Smooth muscle cell (in vitro differentiated cells): ENCODE measurements around the gene ZDHHC8. TPM values are rescaled to one million over a fixed set of nuclear protein-coding genes. Genes with fewer than 3 reads are reported as not detected.

ENCODE experiments used
- DNase-seq: peaks from one replicate; lab custom pipeline; 2025; ENCODE audit not compliant: unreplicated experiment; lab: John Stamatoyannopoulos, UW
- H2AFZ ChIP-seq: fragments of 200-600 bp; sonication (generic); 2 replicates; pipeline ENCODE4 v1.6.0; 2016; ENCODE audit warnings: antibody characterized with exemption, low read depth, mild to moderate bottlenecking
- H3F3A ChIP-seq: fragments of 200-600 bp; sonication (generic); 2 replicates; pipeline ENCODE4 v1.6.0; 2017; ENCODE audit warnings: antibody characterized with exemption, low read depth
- H3K27ac ChIP-seq: fragments of 200-600 bp; sonication (generic); 2 replicates; pipeline ENCODE4 v1.5.1; 2016; ENCODE audit warnings: low read depth, mild to moderate bottlenecking
- H3K27me3 ChIP-seq: fragments of 200-600 bp; sonication (generic); 2 replicates; pipeline ENCODE4 v1.6.1; 2016; ENCODE audit warnings: low read depth, mild to moderate bottlenecking
- H3K36me3 ChIP-seq: fragments of 200-600 bp; sonication (generic); 2 replicates; pipeline ENCODE4 v1.5.1; 2016; ENCODE audit warnings: low read depth
- H3K4me1 ChIP-seq: fragments of 200-600 bp; sonication (generic); 2 replicates; pipeline ENCODE4 v1.5.1; 2016; ENCODE audit warnings: low read depth
- H3K4me2 ChIP-seq: fragments of 200-600 bp; sonication (generic); 2 replicates; pipeline ENCODE4 v1.6.0; 2016; ENCODE audit warnings: mild to moderate bottlenecking
- H3K4me3 ChIP-seq: fragments of 200-600 bp; sonication (generic); 2 replicates; pipeline ENCODE4 v1.5.1; 2016; ENCODE audit warnings: mild to moderate bottlenecking
- H3K79me2 ChIP-seq: fragments of 200-600 bp; sonication (generic); 2 replicates; pipeline ENCODE4 v1.6.0; 2016; ENCODE audit warnings: low read depth, mild to moderate bottlenecking
- H3K9ac ChIP-seq: fragments of 200-600 bp; sonication (generic); 2 replicates; pipeline ENCODE4 v1.6.0; 2016; ENCODE audit warnings: low read depth
- H3K9me3 ChIP-seq: fragments of 200-600 bp; sonication (generic); replicated peaks from 2 replicates; pipeline ENCODE4 v1.5.1; 2016; ENCODE audit warnings: low read depth
- H4K20me1 ChIP-seq: fragments of 200-600 bp; sonication (generic); 2 replicates; pipeline ENCODE4 v1.6.0; 2016; ENCODE audit warnings: low read depth
- WGBS: methylation state at CpG from one replicate; pipeline ENCODE4 v1.1.7; 2016; ENCODE audit warnings: low lambda C conversion rate; 5-methylcytosine and 5-hydroxymethylcytosine counted together
- polyA plus RNA-seq: library from polyadenylated mRNA; unstranded; fragments of >200 nt; fragmentation: Nextera tagmentation; extraction: Ambion mirVana; gene quantifications from 2 replicates; pipeline ENCODE4 v1.2.1, GENCODE V29; 2016
- total RNA-seq: library from RNA; depleted of rRNA; stranded (reverse); fragments of >200 nt; gene quantifications from 2 replicates; pipeline ENCODE4 v1.2.3, GENCODE V29; 2014
- TF ChIP-seq, protein P1 (sequence below): fragments of 200-600 bp; sonication (generic); IDR thresholded peaks from 2 replicates; pipeline ENCODE4 v1.5.1; 2017; ENCODE audit warnings: borderline replicate concordance, mild to moderate bottlenecking, antibody characterized with exemption; ENCODE audit not compliant: insufficient read depth, poor library complexity, severe bottlenecking

Gene ZDHHC8
- total and polyA plus RNA-seq, 2 experiments from 2014 or later: 12.7 to 53.9 TPM

DNA sequence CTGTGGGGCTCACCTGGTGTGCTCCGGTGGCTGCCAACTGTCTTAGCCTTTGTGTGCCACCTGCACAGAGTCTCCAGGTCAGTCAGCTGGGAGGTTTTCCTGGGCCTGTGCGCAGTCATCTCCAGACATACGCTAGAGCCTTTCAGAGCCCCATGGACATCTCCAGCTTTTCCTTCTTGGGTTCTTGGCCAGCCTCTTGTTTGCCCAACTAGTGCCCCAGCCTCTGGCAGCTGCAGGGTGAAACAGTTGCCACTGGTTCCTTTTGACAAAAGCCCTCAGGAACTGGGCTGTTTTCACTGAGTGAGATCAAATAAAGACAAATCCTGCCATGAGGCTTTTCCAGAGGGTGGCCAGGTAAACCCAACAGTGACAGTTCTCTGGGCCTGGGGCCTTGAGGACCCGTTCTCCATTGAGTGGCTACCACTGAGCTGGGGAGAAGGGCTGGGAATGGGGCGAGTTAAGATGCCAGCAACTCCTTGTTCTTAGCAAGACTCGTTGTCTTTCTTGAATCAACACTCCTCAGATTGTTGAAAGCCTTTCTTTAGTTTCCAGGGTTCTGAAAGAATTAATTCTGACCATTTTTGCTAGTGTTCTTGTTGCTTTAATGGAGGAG, 32.4 kb upstream of the ZDHHC8 start:
- Histone ChIP-seq H3K36me3 (peaks cover 41% of the 10 kb centered on the region), H2AFZ (no peak overlapping the region), H3K9ac (no peak overlapping the region), H3K4me1 (no peaks in the 10 kb centered on the region), H3F3A (no peaks in the 10 kb centered on the region), H3K27me3 (no peaks in the 10 kb centered on the region), H3K79me2 (peaks cover 41% of the 10 kb centered on the region), H3K4me3 (no peak overlapping the region), H3K4me2 (no peak overlapping the region), H3K9me3 (no peaks in the 10 kb centered on the region), H3K27ac (no peak overlapping the region), H4K20me1 (peaks cover 49% of the 10 kb centered on the region)
- DNase-seq: no peak
- TF ChIP-seq, protein P1, sequence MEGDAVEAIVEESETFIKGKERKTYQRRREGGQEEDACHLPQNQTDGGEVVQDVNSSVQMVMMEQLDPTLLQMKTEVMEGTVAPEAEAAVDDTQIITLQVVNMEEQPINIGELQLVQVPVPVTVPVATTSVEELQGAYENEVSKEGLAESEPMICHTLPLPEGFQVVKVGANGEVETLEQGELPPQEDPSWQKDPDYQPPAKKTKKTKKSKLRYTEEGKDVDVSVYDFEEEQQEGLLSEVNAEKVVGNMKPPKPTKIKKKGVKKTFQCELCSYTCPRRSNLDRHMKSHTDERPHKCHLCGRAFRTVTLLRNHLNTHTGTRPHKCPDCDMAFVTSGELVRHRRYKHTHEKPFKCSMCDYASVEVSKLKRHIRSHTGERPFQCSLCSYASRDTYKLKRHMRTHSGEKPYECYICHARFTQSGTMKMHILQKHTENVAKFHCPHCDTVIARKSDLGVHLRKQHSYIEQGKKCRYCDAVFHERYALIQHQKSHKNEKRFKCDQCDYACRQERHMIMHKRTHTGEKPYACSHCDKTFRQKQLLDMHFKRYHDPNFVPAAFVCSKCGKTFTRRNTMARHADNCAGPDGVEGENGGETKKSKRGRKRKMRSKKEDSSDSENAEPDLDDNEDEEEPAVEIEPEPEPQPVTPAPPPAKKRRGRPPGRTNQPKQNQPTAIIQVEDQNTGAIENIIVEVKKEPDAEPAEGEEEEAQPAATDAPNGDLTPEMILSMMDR: no peak
- over 99% methylated on average over 6 of the region's 6 CpGs for WGBS

DNA sequence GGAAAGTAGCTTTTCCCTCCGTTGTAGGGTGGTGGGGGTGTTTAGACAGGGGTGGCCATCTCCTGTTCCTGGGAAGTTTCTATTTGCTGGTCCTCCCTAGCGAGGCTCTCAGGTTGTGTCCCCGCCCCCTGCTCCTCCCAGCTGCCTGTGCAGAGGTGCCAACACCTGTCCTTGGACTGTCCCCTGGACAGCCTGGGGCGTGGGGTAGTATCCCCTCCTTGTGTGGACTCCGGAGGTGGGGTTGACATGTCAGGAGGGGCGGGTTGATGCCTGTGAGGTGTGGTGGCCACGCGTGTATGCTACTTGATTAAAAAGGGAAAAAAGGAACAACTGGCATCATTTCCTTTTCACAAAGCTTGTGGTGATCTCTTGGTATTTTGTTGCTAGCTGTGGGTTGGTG, 30.0 kb upstream of the ZDHHC8 start:
- Histone ChIP-seq H3K27me3 (no peaks in the 10 kb centered on the region), H3K9ac (no peak overlapping the region), H3K36me3 (peaks cover 18% of the 10 kb centered on the region), H3K4me3 (no peak overlapping the region), H3K4me1 (no peaks in the 10 kb centered on the region), H3F3A (no peaks in the 10 kb centered on the region), H2AFZ (no peak overlapping the region), H3K79me2 (peaks cover 33% of the 10 kb centered on the region), H3K27ac (no peak overlapping the region), H4K20me1 (peaks cover 68% of the 10 kb centered on the region), H3K9me3 (no peaks in the 10 kb centered on the region), H3K4me2 (no peak overlapping the region)
- TF ChIP-seq, protein P1: no peak
- 98% methylated on average over 8 of the region's 8 CpGs for WGBS
- DNase-seq: no peak

DNA sequence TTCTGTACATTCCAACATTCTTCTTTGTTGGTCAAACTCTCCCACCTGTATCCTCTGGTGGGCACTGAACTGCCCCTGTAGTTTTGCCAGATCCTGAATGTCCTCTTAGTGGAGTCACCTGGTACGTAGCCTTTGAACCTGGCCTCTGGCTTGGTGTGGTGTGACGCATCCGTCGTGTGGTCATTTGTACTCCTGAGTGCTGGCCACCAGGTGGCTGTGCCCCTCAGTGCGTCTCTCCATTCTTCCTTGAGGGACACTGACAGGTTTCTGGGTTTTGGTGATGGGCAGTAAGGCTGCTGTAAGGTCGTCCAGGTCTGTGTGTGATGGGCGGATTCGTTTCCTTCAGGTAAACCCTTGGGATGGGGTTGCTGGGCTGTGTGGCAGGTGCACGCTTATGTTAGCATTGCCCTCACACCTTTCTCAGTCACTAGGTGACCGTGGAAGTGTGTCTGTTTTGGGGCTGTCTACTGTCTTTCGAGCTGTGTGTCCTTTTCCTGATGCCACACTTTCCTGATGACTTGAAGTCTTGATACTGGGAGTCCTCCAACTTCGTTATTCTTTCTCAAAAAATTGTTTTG, 29.3 kb upstream of the ZDHHC8 start:
- 95% methylated on average over 12 of the region's 12 CpGs for WGBS
- Histone ChIP-seq H3K79me2 (peaks cover 26% of the 10 kb centered on the region), H2AFZ (no peak overlapping the region), H3K36me3 (peaks cover 11% of the 10 kb centered on the region), H3K4me1 (no peaks in the 10 kb centered on the region), H3K4me3 (no peak overlapping the region), H3K9ac (no peak overlapping the region), H3K4me2 (no peak overlapping the region), H3K27ac (no peak overlapping the region), H3F3A (no peaks in the 10 kb centered on the region), H4K20me1 (peaks cover 64% of the 10 kb centered on the region), H3K9me3 (no peaks in the 10 kb centered on the region), H3K27me3 (no peaks in the 10 kb centered on the region)
- no peak for DNase-seq
- TF ChIP-seq, protein P1: no peak
